Mesothelial cell of epicardium (in vitro differentiated cells): ENCODE results near the gene MARS1. TPM values are rescaled to one million over a fixed set of nuclear protein-coding genes. Genes with fewer than 3 reads are reported as not detected.

Experiments used
- DNase-seq, 2 experiments: peaks; one replicate each; pipeline ENCODE4 v3.0.0; 2021; ENCODE audit warnings: low spot score in 2 of 2; ENCODE audit not compliant: unreplicated experiment in 2 of 2
- H3K27ac Mint-ChIP-seq: 2 replicates; pipeline ENCODE4 v1.8.0; 2021; ENCODE audit warnings: mixed read lengths
- H3K27me3 Mint-ChIP-seq: 2 replicates; pipeline ENCODE4 v1.8.0; 2021; ENCODE audit warnings: low read depth, mixed read lengths
- H3K36me3 Mint-ChIP-seq: 2 replicates; pipeline ENCODE4 v1.8.0; 2021; ENCODE audit warnings: mixed read lengths
- H3K4me1 Mint-ChIP-seq: 2 replicates; pipeline ENCODE4 v1.8.0; 2021; ENCODE audit warnings: mixed read lengths
- H3K4me3 Mint-ChIP-seq: 2 replicates; pipeline ENCODE4 v1.8.0; 2021; ENCODE audit warnings: mild to moderate bottlenecking, moderate library complexity, mixed read lengths
- H3K9me3 Mint-ChIP-seq: 2 replicates; pipeline ENCODE4 v1.8.0; 2021; ENCODE audit warnings: mixed read lengths
- total RNA-seq: library from RNA; stranded (reverse); gene quantifications from 3 replicates; pipeline ENCODE4 v1.2.1, GENCODE V29; 2021
- TF ChIP-seq, protein P1 (sequence below): fragments of 200-600 bp; sonication (generic); IDR thresholded peaks from one replicate; pipeline ENCODE4 v1.5.0; 2021; ENCODE audit warnings: antibody characterized with exemption; ENCODE audit not compliant: unreplicated experiment

Gene MARS1
- total RNA-seq, 1 donor from 2014 or later, result 177 TPM

- Mint-ChIP-seq H3K36me3 (no peaks in the 10 kb centered on the region), H3K27ac (no peak overlapping the region), H3K4me1 (no peaks in the 10 kb centered on the region), H3K4me3 (no peak overlapping the region), H3K27me3 (no peaks in the 10 kb centered on the region), H3K9me3 (peaks cover 3% of the 10 kb centered on the region)
- TF ChIP-seq, protein P1, sequence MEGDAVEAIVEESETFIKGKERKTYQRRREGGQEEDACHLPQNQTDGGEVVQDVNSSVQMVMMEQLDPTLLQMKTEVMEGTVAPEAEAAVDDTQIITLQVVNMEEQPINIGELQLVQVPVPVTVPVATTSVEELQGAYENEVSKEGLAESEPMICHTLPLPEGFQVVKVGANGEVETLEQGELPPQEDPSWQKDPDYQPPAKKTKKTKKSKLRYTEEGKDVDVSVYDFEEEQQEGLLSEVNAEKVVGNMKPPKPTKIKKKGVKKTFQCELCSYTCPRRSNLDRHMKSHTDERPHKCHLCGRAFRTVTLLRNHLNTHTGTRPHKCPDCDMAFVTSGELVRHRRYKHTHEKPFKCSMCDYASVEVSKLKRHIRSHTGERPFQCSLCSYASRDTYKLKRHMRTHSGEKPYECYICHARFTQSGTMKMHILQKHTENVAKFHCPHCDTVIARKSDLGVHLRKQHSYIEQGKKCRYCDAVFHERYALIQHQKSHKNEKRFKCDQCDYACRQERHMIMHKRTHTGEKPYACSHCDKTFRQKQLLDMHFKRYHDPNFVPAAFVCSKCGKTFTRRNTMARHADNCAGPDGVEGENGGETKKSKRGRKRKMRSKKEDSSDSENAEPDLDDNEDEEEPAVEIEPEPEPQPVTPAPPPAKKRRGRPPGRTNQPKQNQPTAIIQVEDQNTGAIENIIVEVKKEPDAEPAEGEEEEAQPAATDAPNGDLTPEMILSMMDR, result no peak
- no peak for DNase-seq
These were observed 43.1 kb upstream of the MARS1 start for GRCh38 chr12:57444744-57445143.

DNA sequence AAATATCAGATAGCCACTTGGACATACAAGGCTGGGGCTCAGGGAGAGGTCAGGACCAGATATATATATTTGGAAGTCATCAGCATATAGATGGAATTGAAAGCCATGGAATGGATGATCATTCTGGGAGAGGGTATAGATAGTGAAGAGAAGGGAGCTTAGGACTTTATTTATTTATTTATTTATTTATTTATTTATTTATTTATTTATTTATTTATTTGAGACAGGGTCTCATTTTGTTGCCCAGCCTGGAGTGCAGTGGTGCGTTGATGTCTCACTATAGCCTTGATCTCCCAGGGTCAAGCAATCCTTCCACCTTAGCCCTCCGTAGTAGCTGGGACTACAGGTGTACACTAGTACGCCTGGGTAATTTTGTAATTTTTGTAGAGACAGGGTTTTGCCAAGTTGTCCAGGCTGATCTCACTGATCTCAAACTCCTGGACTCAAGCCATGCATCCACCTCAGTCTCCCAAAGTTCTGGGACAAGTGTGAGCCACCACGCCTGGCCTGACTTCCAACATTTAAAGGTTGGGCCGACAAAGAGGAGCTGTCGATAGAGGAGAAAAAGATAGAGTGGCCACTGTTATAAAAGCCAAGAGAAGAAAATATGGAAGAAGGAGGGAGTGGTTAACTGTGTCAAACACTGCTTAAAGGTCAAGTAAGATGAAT is 41.4 kb upstream of the MARS1 start:
- H3K27me3 Mint-ChIP-seq, result no peaks in the 10 kb centered on the region
- H3K36me3 Mint-ChIP-seq, result no peaks in the 10 kb centered on the region
- H3K4me3 Mint-ChIP-seq, result no peak overlapping the region
- TF ChIP-seq, protein P1, result no peak
- H3K27ac Mint-ChIP-seq, result no peak overlapping the region
- H3K9me3 Mint-ChIP-seq, result no peaks in the 10 kb centered on the region
- H3K4me1 Mint-ChIP-seq, result no peaks in the 10 kb centered on the region
- no peak for DNase-seq

GRCh38 chr12:57448669-57449068 is 39.2 kb upstream of the MARS1 start:
- no peak for DNase-seq
- no peak overlapping the region for H3K4me3 Mint-ChIP-seq

DNA sequence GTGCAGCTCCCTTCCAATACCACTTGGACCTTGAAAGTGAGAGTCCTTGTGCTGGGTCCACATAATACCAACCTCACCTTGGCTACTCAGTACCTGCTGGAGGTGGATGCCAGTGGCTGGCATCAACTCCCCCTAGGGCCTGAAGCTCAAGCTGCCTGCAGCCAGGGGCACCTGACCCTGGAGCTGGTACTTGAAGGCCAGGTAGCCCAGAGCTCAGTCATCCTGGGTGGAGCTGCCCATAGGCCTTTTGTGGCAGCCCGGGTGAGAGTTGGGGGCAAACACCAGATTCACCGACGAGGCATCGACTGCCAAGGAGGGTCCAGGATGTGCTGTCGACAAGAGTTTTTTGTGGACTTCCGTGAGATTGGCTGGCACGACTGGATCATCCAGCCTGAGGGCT is 38.5 kb upstream of the MARS1 start:
- H3K27ac Mint-ChIP-seq, result no peak overlapping the region
- TF ChIP-seq, protein P1, result no peak

More at GRCh38 chr12:57448669-57449068, 39.2 kb upstream of the MARS1 start:
- Mint-ChIP-seq H3K27ac (no peak overlapping the region), H3K27me3 (no peaks in the 10 kb centered on the region), H3K36me3 (no peaks in the 10 kb centered on the region), H3K4me1 (peaks cover 6% of the 10 kb centered on the region), H3K9me3 (no peaks in the 10 kb centered on the region)
- TF ChIP-seq, protein P1, result no peak

DNA sequence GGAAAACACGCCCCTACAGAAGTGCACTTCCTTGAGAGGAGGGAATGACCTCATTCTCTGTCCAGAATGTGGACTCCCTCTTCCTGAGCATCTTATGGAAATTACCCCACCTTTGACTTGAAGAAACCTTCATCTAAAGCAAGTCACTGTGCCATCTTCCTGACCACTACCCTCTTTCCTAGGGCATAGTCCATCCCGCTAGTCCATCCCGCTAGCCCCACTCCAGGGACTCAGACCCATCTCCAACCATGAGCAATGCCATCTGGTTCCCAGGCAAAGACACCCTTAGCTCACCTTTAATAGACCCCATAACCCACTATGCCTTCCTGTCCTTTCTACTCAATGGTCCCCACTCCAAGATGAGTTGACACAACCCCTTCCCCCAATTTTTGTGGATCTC is 37.8 kb upstream of the MARS1 start:
- Mint-ChIP-seq H3K9me3 (no peaks in the 10 kb centered on the region), H3K4me3 (no peak overlapping the region), H3K27me3 (peaks cover under 1% of the 10 kb centered on the region), H3K4me1 (peaks cover 6% of the 10 kb centered on the region), H3K27ac (no peak overlapping the region), H3K36me3 (no peaks in the 10 kb centered on the region)
- no peak for DNase-seq
- TF ChIP-seq, protein P1, result no peak

More for the DNA sequence above, 38.5 kb upstream of the MARS1 start:
- no peak for DNase-seq
- H3K36me3 Mint-ChIP-seq, result no peaks in the 10 kb centered on the region
- H3K4me3 Mint-ChIP-seq, result no peak overlapping the region
- H3K4me1 Mint-ChIP-seq, result peaks cover 6% of the 10 kb centered on the region
- H3K27me3 Mint-ChIP-seq, result no peaks in the 10 kb centered on the region
- H3K9me3 Mint-ChIP-seq, result no peaks in the 10 kb centered on the region
